NCI-H1417 treated with DMSO at 0.1 percent for 48 hours (cell line): ENCODE measurements around the gene CTDSPL.

Source experiments
- DNase-seq: peaks from one replicate; lab custom pipeline; 2025; lab: John Stamatoyannopoulos, UW

Gene CTDSPL

DNA sequence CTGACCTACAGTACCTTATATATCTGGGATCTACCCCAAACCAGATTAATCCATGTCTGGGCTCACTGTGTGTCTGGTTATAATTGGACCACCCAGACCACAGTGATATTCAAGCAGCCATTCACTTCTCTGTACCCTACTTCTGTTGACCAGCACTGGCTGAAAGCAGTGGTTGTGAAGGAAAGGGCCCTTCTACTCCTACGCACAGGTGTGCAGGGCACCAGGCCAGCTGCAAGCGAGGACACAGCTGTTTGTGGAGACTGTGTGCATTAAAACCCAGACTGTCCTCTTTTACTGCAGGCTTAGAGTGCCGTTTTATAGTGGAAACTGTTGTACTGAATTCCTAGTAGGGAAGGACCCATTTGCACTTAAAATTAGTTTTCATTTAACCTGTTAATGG, 29.5 kb downstream of the CTDSPL start:
- DNase-seq = no peak

- no peak for DNase-seq
These were observed 31.4 kb downstream of the CTDSPL start for GRCh38 chr3:37892927-37893600.

GRCh38 chr3:37896827-37897226, 35.1 kb downstream of the CTDSPL start:
- no peak for DNase-seq

GRCh38 chr3:37897763-37898162, 36.1 kb downstream of the CTDSPL start:
- no peak for DNase-seq

DNA sequence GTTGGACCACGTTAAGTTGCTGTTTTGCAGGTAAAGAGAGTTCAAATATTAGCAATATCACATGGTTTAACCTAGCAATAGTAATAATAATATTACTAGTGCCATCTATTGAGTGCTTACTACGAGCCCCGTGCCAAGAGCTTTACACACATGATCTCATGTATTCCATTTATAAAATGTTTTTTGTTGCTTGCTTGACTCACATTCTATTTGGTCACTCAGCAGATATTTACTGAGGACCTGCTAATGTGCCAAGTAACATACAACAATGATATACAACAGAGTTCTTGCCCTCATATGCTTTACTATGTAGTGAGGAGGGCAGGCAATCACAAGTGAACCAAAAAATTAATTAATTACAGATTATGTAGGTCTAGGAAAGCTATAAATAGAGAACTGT, 36.7 kb downstream of the CTDSPL start:
- DNase-seq = no peak

GRCh38 chr3:37899101-37899707, 37.5 kb downstream of the CTDSPL start:
- no peak for DNase-seq

- DNase-seq = no peak
These were observed 38.1 kb downstream of the CTDSPL start for GRCh38 chr3:37899711-37900306.

DNA sequence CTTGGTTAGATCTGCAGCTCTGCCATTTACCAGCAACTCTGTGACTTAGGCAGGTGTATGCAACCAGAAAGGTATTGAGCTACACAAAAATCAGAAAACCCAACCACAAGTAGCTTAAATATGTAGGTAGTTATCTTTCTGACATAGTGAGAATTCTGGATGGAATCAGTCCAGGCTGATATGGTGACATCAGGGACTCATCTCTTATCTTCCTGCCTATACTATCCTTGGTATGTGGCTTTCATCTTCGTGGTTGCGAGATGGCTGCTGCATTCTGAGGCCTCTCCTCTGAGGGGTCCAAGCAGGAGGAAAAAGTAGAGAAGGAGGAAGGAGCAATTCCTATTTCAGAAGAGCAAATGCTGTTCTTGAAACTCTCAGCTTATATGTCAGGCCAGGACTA, 40.0 kb downstream of the CTDSPL start:
- DNase-seq = no peak

- no peak for DNase-seq
These were observed 41.0 kb downstream of the CTDSPL start for GRCh38 chr3:37902674-37903073.

DNA sequence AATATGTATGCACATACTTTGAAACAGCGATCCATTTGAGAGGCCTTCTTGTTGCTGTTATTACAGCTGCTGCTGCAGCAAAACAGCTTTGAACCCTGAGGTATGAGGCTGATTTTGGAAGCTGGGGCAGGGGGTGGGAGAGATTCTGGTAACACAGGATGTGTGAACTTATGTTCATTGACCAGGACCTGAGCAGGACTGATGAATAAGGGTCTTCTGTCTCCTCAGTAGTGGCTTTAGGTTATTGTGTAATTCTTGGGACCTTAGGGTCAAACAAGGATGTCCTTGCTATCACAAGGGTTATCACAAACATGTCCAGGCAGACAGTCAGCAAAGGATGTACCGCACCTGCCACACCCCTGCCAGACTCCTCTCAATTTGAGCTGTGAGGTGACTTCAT, 41.6 kb downstream of the CTDSPL start:
- no peak for DNase-seq

DNA sequence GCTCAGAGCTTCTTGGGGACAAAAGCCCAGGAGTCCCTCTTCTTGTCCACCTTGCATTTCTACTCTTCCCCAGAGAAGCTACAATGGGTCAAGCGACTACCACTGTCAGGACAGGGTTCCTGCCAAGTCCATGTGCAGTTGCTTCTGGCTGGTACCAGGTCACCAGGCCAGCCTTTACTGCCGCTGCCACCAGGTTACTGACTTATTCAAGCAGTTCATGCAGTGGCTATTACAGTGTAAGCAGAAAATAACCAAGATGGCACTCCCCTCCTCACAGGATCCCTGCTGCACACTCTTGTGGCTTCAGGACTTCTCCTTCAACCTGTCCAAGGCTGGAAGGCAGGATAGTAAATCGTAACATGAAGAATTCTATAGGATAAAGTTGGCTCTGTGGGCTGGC, 42.1 kb downstream of the CTDSPL start:
- DNase-seq = no peak

DNA sequence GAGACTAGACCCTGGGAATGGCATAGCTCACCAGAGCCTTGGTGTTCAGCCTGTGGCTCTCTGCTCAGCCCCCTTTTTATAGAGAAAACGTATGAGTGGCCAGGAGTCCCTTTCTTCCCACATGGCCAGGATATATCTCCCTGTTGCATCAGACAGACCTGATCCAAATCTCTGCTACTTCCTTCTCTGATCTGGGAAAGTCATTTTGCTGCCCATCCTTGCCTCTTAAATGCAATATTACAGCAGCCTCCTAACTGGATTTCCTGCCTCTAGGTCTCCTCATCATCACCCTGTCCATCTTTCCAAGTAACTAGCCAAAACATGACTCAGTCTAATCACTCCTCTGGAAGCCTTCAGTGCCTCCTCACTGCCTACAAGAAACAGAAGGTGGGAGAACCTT, 42.9 kb downstream of the CTDSPL start:
- no peak for DNase-seq

- no peak for DNase-seq
These were observed 43.7 kb downstream of the CTDSPL start for GRCh38 chr3:37905346-37905745.

- DNase-seq = no peak
These were observed 44.5 kb downstream of the CTDSPL start for GRCh38 chr3:37905987-37906674.

- DNase-seq = no peak
These were observed 45.1 kb downstream of the CTDSPL start for GRCh38 chr3:37906734-37907282.

DNA sequence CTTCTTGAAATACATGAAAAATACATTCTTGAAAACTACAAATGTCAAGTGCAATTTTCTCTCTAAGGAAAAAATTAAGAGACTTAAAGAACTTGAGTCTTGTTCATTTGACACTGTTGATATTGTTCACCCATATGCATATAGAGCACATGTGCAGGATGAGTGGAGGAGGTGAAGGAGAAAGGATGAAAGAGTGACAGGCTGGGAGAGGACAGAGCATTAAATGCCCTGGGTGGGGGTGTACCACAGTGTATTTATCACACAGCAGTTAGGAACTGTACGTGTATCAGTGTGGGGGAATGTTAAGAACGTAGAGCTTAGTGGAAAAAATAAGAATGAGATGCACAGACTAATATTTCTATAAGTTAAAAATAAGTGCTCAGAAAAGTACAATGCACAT, 45.7 kb downstream of the CTDSPL start:
- no peak for DNase-seq

DNA sequence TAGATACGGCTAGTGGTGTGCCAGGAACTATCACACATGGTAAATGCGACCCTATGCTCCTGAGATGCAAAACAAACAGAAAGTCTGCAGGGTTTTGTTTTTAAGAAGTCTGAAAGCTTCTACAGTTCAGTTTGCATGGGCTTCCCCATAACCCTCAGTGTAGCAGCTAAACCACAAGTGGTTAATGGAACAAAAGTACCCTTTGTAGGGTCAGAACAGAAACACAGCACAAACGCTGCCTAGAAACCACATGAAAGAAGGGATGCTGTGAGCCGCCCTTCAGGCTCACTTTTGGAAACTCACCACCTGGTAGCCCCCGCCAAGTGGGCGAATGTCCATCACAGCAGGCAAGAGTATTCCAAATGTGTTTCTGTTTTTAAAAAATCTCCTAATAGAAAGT, 46.2 kb downstream of the CTDSPL start:
- DNase-seq = no peak

DNA sequence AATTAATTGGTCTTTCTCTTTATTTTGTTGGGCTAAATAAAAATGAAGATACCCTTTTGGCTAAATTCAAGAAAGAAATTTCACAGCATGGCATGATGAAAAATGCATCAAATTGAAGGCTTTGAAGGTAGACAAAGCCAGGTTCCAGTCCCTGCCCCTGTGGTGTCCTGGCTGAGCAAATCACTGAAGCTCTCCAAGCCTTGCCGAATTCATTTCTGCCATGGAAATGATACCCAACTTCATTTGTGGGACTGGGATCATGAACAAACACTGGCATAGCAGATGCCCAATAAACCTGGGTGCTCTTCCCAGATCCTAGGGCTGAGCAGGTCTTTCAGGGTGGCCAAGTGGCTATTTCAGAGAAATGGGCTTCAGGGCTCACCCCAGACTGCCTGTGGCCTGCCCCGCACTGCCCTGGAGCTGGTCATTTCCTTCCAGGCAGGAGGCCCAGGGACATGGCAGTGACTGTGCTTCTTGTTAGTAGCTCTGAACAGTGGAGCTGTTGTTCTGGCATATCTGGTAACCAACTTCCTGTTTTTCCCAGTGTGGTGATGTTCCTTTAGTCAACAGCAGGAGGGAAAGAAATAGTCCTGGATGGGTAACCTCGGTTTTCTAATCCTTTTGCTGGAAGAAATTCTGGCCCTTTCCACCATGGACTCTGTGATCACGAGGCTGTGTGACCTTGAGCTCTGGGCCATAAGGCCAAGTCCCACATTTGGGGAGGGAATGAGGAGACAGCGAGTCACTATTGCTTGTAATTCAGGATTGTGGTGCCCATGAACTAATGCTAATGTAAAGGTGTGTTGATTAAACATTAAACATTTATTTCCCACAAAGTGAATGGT, 47.6 kb downstream of the CTDSPL start:
- DNase-seq = no peak

GRCh38 chr3:37910671-37911400, 49.2 kb downstream of the CTDSPL start:
- DNase-seq = no peak

DNA sequence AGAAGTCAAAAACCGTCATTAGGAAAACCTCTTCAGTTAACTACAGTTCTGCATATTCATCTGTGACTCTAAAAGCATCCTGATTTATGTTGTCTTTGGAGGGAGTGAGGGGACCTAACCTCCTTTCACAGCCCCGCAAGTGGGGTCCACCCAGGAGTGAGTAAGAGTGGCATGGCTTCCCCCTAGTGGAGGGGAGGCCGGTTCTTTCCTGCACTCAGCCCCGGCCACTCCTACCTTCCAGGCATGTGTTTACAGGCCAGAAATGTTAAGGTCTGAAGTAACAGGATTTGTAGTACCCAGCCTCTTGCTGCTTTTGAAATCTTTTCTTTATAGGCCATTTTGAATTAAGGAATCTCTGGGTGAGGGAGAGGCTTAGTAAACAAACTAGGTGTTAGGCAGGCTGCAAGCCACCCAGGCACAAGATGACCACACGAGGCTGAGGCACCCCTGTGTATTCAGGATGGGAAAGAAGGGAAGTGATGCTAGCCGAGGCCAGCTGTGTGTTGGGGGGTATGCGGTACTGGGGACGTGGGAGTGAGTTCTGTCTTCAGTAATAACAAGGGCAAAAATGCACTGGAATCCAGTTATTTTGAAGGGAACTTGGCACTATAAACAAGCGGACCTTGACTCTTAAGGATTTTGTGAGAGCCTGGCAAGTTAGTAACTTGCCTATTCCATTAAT, 50.5 kb downstream of the CTDSPL start:
- no peak for DNase-seq

DNA sequence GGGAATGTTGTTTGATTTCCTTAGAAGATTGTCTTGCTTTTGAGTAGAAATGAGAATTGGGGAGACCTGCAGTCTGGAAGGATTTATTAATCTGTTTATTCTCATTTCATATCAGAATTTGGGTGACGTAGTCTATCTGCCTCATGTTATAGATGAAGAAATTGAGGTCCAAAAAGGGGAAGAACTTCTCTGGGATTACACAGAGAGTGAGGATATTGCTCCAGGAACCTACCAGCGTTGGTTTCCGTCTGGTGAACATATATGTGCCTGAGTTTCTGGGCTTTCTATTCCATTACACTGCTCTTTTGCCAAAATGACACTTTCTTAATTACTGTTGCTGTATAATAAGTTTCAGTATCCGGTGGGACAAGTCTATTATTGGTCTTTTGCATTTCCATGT, 51.8 kb downstream of the CTDSPL start:
- DNase-seq = no peak
